OCI-LY1 (cell line): ENCODE results near the gene SAFB.

Experiments
- EZH2 ChIP-seq: fragments of 200-600 bp; sonication (generic), shearing (Covaris generic); IDR thresholded peaks from 2 replicates; pipeline ENCODE4 v1.8.0; 2017; ENCODE audit warnings: borderline replicate concordance, mixed run types, mild to moderate bottlenecking, antibody characterized with exemption, low read length, moderate library complexity, mixed read lengths
- TF ChIP-seq, protein P1 (sequence below): fragments of 200-600 bp; sonication (generic), shearing (Covaris generic); IDR thresholded peaks from 2 replicates; pipeline ENCODE4 v1.5.1; 2017; ENCODE audit warnings: mild to moderate bottlenecking, antibody characterized with exemption, low read length, moderate library complexity, mixed read lengths

DNA sequence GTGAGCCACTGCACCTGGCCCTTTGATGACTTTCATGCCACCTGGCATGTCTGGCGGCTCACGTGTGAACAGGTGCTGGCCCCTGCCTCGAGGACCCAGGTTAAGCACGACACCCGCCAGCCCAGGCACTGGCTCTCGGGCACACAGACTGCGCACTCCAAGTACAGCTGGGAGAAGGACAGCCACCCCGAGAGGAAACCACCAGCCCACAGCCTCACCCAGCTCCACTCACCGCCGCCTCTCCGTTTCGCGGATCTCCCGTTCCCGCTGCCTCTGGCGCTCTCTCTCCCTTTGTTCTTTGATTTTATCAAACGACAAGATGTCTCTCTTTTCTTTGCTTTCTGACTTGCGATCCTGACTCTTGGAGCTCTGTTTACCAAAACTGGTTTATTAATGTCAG, 27.8 kb upstream of the SAFB start:
- TF ChIP-seq, protein P1, sequence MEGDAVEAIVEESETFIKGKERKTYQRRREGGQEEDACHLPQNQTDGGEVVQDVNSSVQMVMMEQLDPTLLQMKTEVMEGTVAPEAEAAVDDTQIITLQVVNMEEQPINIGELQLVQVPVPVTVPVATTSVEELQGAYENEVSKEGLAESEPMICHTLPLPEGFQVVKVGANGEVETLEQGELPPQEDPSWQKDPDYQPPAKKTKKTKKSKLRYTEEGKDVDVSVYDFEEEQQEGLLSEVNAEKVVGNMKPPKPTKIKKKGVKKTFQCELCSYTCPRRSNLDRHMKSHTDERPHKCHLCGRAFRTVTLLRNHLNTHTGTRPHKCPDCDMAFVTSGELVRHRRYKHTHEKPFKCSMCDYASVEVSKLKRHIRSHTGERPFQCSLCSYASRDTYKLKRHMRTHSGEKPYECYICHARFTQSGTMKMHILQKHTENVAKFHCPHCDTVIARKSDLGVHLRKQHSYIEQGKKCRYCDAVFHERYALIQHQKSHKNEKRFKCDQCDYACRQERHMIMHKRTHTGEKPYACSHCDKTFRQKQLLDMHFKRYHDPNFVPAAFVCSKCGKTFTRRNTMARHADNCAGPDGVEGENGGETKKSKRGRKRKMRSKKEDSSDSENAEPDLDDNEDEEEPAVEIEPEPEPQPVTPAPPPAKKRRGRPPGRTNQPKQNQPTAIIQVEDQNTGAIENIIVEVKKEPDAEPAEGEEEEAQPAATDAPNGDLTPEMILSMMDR = no peak
- TF ChIP-seq EZH2 = no peak
